ENCODE results near the gene DENND1A.

DNA sequence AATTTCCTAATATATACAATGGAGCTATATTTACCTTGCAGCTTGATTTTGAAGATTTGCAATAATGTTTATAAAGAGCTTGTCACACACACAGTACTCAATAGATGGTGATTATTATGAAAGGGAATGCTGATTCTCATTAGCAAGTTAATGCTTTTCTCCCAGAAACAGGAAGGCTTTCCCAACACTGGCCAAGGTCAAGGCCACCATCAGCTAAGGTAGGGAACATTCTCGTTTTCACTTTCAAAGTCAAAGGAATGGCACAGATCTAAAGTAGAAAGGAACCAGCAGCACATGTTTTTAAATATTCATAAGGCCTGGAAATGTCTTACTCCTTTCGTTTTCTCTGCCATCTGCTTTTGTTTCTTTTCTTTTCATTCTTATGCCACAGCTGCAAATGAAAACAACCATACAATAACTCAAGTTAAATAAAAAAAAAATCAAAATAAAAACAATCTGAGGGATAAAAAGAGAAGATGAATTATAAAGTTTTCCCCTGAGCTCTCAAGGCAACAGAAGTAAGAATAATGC, 307.1 kb downstream of the DENND1A start:
- TF ChIP-seq, protein P1, sequence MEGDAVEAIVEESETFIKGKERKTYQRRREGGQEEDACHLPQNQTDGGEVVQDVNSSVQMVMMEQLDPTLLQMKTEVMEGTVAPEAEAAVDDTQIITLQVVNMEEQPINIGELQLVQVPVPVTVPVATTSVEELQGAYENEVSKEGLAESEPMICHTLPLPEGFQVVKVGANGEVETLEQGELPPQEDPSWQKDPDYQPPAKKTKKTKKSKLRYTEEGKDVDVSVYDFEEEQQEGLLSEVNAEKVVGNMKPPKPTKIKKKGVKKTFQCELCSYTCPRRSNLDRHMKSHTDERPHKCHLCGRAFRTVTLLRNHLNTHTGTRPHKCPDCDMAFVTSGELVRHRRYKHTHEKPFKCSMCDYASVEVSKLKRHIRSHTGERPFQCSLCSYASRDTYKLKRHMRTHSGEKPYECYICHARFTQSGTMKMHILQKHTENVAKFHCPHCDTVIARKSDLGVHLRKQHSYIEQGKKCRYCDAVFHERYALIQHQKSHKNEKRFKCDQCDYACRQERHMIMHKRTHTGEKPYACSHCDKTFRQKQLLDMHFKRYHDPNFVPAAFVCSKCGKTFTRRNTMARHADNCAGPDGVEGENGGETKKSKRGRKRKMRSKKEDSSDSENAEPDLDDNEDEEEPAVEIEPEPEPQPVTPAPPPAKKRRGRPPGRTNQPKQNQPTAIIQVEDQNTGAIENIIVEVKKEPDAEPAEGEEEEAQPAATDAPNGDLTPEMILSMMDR (IDR thresholded peaks at IDR 0.05) = no peak
- TF ChIP-seq SOX15 (CRISPR knock-in tag; IDR thresholded peaks at IDR 0.05) = no peak
- no peak for TF ChIP-seq GABPB1 (CRISPR knock-in tag; IDR thresholded peaks at IDR 0.05)
- no peak for TF ChIP-seq JUN (CRISPR knock-in tag; IDR thresholded peaks at IDR 0.05)
- TF ChIP-seq MXD4 (CRISPR knock-in tag; IDR thresholded peaks at IDR 0.05; ENCODE audit: borderline replicate concordance) = no peak
- TF ChIP-seq, protein P2, sequence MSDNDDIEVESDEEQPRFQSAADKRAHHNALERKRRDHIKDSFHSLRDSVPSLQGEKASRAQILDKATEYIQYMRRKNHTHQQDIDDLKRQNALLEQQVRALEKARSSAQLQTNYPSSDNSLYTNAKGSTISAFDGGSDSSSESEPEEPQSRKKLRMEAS (CRISPR knock-in tag; IDR thresholded peaks at IDR 0.05) = no peak
- TF ChIP-seq, protein P3, sequence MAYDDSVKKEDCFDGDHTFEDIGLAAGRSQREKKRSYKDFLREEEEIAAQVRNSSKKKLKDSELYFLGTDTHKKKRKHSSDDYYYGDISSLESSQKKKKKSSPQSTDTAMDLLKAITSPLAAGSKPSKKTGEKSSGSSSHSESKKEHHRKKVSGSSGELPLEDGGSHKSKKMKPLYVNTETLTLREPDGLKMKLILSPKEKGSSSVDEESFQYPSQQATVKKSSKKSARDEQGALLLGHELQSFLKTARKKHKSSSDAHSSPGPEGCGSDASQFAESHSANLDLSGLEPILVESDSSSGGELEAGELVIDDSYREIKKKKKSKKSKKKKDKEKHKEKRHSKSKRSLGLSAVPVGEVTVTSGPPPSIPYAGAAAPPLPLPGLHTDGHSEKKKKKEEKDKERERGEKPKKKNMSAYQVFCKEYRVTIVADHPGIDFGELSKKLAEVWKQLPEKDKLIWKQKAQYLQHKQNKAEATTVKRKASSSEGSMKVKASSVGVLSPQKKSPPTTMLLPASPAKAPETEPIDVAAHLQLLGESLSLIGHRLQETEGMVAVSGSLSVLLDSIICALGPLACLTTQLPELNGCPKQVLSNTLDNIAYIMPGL (CRISPR knock-in tag; IDR thresholded peaks at IDR 0.05) = no peak
- no peak for TF ChIP-seq ETV6 (CRISPR knock-in tag; IDR thresholded peaks at IDR 0.05)
- no peak for TF ChIP-seq SP1 (CRISPR knock-in tag; conservative IDR thresholded peaks at IDR 0.05)
- TF ChIP-seq, protein P4, sequence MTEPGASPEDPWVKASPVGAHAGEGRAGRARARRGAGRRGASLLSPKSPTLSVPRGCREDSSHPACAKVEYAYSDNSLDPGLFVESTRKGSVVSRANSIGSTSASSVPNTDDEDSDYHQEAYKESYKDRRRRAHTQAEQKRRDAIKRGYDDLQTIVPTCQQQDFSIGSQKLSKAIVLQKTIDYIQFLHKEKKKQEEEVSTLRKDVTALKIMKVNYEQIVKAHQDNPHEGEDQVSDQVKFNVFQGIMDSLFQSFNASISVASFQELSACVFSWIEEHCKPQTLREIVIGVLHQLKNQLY (CRISPR knock-in tag; IDR thresholded peaks at IDR 0.05) = no peak
- no peak for TF ChIP-seq ESRRA (CRISPR knock-in tag; IDR thresholded peaks at IDR 0.05; ENCODE audit: borderline replicate concordance)
- TF ChIP-seq ZNF423 (CRISPR knock-in tag; IDR thresholded peaks at IDR 0.05) = no peak
